ENCODE measurements around the gene IRF2BP1. TPM values are rescaled to one million over a fixed set of nuclear protein-coding genes. Genes with fewer than 3 reads are reported as not detected.

Gene IRF2BP1
- total and polyA plus RNA-seq, 2 of the 13 experiments (the other 11 are each of a cell fraction or from before 2014, with no cell fraction given): 4.3 to 14.3 TPM

GRCh38 chr19:45887200-45887710 lies 1.3 kb upstream of the IRF2BP1 start:
- in situ Hi-C loops (cut with HindIII; ENCODE audit: extremely low pct_ligation_motif_present, low pct_unique_long_range_greater_than_20kb) (no loop called here), intact Hi-C loops (cut with micrococcal nuclease; ENCODE audit: unreplicated experiment) (loop anchor here (1.0 kb wide), 1 partner anchor 8 kb away; no protein-coding TSS in a partner anchor)
- POLR2A ChIA-PET: interaction anchor here (1.0 to 10.3 kb wide), 5 partner anchors 8 to 118 kb away, joined by 4 to 388 read pairs (median 9); partner anchors contain the start of genes FOXA3, MYPOP, SIX5 and SYMPK
- TF ChIP-seq CEBPG (CRISPR knock-in tag; IDR thresholded peaks at IDR 0.05) (peak; percentile 80), MBNL3 (CRISPR knock-in tag; conservative IDR thresholded peaks at IDR 0.05) (no peak), ZNF224 (CRISPR knock-in tag; IDR thresholded peaks at IDR 0.05) (no peak), IKZF1 (IDR thresholded peaks at IDR 0.05) (no peak), ZNF615 (CRISPR knock-in tag; IDR thresholded peaks at IDR 0.05; ENCODE audit: borderline replicate concordance) (no peak), RAD21 (CRISPR knock-in tag; IDR thresholded peaks at IDR 0.05) (no peak), IRF9 (CRISPR knock-in tag; IDR thresholded peaks at IDR 0.05; ENCODE audit: borderline replicate concordance) (no peak), MTF1 (CRISPR knock-in tag; IDR thresholded peaks at IDR 0.05) (no peak), FOSL1 (CRISPR knock-in tag; IDR thresholded peaks at IDR 0.05; ENCODE audit: borderline replicate concordance) (no peak), ZNF670 (CRISPR knock-in tag; IDR thresholded peaks at IDR 0.05; ENCODE audit: borderline replicate concordance) (0 out of 2 replicates have a peak, but pooled peaks have one; percentile 53), YEATS4 (CRISPR knock-in tag; IDR thresholded peaks at IDR 0.05; ENCODE audit: borderline replicate concordance) (peak; percentile 2; the same call in 1 of the 2 replicates), ZNF281 (CRISPR knock-in tag; IDR thresholded peaks at IDR 0.05; ENCODE audit: borderline replicate concordance) (no peak), ZZZ3 (CRISPR knock-in tag; IDR thresholded peaks at IDR 0.05; ENCODE audit: borderline replicate concordance) (no peak), GABPA (IDR thresholded peaks at IDR 0.05; ENCODE audit: low read depth, low read length) (no peak), GABPA (CRISPR knock-in tag; IDR thresholded peaks at IDR 0.05; ENCODE audit: low read depth) (no peak), POLR2AphosphoS2 (IDR thresholded peaks at IDR 0.05; ENCODE audit: low read depth, low read length) (no peak), ZNF577 (CRISPR knock-in tag; IDR thresholded peaks at IDR 0.05; ENCODE audit: borderline replicate concordance, low read depth) (no peak), KDM1A (CRISPR knock-in tag; IDR thresholded peaks at IDR 0.05) (peak; percentile 32; the same call in 1 of the 2 replicates), MED1 (CRISPR knock-in tag; IDR thresholded peaks at IDR 0.05) (no peak), FOXO4 (CRISPR knock-in tag; conservative IDR thresholded peaks at IDR 0.05) (no peak), ZNF564 (CRISPR knock-in tag; IDR thresholded peaks at IDR 0.05) (0 out of 2 replicates have a peak, but pooled peaks have one; percentile 50), ZNF430 (CRISPR knock-in tag; IDR thresholded peaks at IDR 0.05) (no peak)

More at GRCh38 chr19:45887200-45887710, 1.3 kb upstream of the IRF2BP1 start:
- H3K4me3 ChIP-seq (replicated peaks in 1 of 3; ENCODE audit: insufficient read depth in 1 of 3, low read depth in 2 of 3, low read length in 3 of 3): peak overlapping the region; percentile 69 to 91 (median 80)
- H3K27ac ChIP-seq (ENCODE audit: extremely low read length, insufficient read depth, low read length): peak overlapping the region; percentile 78
- DNase-seq (ENCODE audit: low spot score): no peak
- peak overlapping the region; percentile 8 for H2AFZ ChIP-seq (ENCODE audit: low read length)
- peaks cover 23% of the 10 kb centered on the region for H3K4me1 ChIP-seq (ENCODE audit: insufficient read depth, low read length)
- CTCF ChIA-PET (ENCODE audit: low intra/inter-chr PET ratio, low total read pairs): no interaction called here
- H3K9me3 ChIP-seq (ENCODE audit: low read length): no peaks in the 10 kb centered on the region
- H3K9ac ChIP-seq (ENCODE audit: insufficient read depth, low read depth, low read length): peak overlapping the region; percentile 82
- ATAC-seq: no peak
- no peaks in the 10 kb centered on the region for H3K27me3 ChIP-seq (ENCODE audit: control insufficient read depth in 1 of 2, insufficient read depth in 2 of 2, low read length in 2 of 2)
- no peaks in the 10 kb centered on the region; a peak in 1 of 5 replicates for H3K36me3 ChIP-seq (replicated peaks in 1 of 2; ENCODE audit: control insufficient read depth in 1 of 2, insufficient read depth in 2 of 2, low read length in 2 of 2)
- H3K79me2 ChIP-seq (ENCODE audit: insufficient read depth, low read length): peaks cover 15% of the 10 kb centered on the region
- no TSS peak for BruUV-seq (replicated peaks)
- no peaks in the 10 kb centered on the region for H4K20me1 ChIP-seq (ENCODE audit: insufficient read depth, low read length)
- peak overlapping the region; percentile 84 for H3K4me2 ChIP-seq (ENCODE audit: low read depth, low read length)
- 41% methylated on average over 6 of the region's 10 CpGs for WGBS (ENCODE audit: low lambda C conversion rate)
- FAIRE-seq: no peak

Measured in HepG2 (cell line).